Lower leg skin (tissue), 4 donors: Measurements from ENCODE around the gene RAB5B. TPM values are rescaled to one million over a fixed set of nuclear protein-coding genes. Genes with fewer than 3 reads are reported as not detected.
A peak's percentile ranks its signal among the peaks of the same experiment; 100 is the strongest.

Experiments used
- DNase-seq, 2 donors: peaks; one replicate each; pipeline ENCODE4 v3.0.0-alpha.2; 2019; ENCODE audit warnings: low spot score in 2 of 2
- H3K4me3 ChIP-seq: fragments of 200-600 bp; sonication (generic); 2 replicates; pipeline ENCODE4 v1.5.1; 2017; ENCODE audit warnings: mild to moderate bottlenecking, low read depth; ENCODE audit not compliant: poor library complexity, severe bottlenecking
- POLR2A ChIP-seq, 2 donors: fragments of 450-650 bp; IDR thresholded peaks; one replicate each; pipeline ENCODE4 v1.6.1; 2016 to 2017; ENCODE audit warnings: antibody characterized with exemption in 2 of 2, mild to moderate bottlenecking in 1 of 2, moderate library complexity in 1 of 2
- WGBS, 2 donors: methylation state at CpG; one replicate each; pipeline ENCODE4 v1.1.5; 2018; 5-methylcytosine and 5-hydroxymethylcytosine counted together
- intact Hi-C: fragments of 100-400 bp; cut with DNase I; formaldehyde crosslinking; loops from one replicate; pipeline ENCODE4 v1.15.0; 2023; ENCODE audit warnings: low total_unique reads
- total RNA-seq, 4 donors: library from RNA; depleted of rRNA; stranded (reverse); fragments of >200 nt; gene quantifications; one replicate each; pipeline ENCODE4 v1.1.0, GENCODE V29; 2016
- TF ChIP-seq, protein P1 (sequence below), 3 donors: fragments of 450-650 bp; IDR thresholded peaks; one replicate each; pipeline ENCODE4 v1.5.1; 2016; ENCODE audit warnings: antibody characterized with exemption in 3 of 3, mild to moderate bottlenecking in 3 of 3, moderate library complexity in 2 of 3

The RAB5B gene
- total RNA-seq, 4 donors from 2014 or later, result 96.9 to 141 (median 129) TPM

DNA sequence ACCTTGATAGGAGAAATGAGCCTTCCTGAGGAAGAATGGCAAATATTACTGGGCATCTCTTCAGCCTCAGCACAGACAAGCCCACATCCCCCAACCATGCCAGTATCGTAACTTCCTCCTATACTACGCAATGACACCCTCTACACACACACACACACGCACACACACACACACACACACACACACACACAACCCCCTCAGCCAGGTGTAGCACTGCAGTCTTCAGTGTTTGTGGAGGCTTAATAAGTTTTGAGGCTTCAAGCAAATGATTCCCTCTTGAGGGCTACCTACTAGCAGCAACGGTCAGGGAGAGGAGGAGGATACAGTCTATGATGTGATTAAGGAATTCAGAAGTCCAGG is 41.3 kb upstream of the RAB5B start:
- intact Hi-C loops, result no loop called here
- TF ChIP-seq, protein P1, sequence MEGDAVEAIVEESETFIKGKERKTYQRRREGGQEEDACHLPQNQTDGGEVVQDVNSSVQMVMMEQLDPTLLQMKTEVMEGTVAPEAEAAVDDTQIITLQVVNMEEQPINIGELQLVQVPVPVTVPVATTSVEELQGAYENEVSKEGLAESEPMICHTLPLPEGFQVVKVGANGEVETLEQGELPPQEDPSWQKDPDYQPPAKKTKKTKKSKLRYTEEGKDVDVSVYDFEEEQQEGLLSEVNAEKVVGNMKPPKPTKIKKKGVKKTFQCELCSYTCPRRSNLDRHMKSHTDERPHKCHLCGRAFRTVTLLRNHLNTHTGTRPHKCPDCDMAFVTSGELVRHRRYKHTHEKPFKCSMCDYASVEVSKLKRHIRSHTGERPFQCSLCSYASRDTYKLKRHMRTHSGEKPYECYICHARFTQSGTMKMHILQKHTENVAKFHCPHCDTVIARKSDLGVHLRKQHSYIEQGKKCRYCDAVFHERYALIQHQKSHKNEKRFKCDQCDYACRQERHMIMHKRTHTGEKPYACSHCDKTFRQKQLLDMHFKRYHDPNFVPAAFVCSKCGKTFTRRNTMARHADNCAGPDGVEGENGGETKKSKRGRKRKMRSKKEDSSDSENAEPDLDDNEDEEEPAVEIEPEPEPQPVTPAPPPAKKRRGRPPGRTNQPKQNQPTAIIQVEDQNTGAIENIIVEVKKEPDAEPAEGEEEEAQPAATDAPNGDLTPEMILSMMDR (IDR thresholded peaks at IDR 0.05), result no peak
- no peak for TF ChIP-seq POLR2A (IDR thresholded peaks at IDR 0.05)
- 0 to 10% methylated on average over 4 of the region's 4 CpGs for WGBS, 2 donors
- peak in 1 of 2 donors; percentile 81 for DNase-seq
- H3K4me3 ChIP-seq, result peak overlapping the region; percentile 31

DNA sequence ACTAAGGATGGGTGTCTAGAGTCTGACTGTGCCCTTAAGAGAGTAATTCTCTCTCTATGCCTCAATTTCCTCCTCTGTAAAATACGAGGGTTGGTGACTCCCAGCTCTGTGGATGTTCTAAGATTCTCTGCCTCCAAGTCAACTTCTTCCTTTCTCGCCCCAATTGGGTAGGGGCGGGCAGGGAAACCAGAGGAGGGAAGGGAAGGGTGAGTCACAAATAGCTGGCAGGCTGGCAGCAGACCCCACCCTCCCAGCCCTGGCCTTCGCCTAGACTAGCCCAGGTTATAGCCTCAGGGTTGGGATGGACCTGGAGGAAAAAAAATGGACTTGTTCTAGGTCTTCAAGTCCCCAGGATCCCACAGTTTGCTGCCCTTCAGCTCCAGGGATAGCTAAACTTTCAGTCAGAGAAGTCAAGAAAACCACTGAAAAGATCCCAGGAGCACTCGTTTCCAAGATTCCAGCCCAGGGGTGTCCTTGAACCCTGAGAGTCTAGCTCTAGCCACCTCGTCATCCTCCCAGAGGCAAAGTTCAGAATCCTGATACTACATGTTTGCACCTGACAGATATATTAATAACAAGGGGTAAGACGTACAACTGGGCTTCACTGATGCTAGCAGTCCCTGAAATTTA is 40.6 kb upstream of the RAB5B start:
- intact Hi-C loops, result no loop called here
- no peak overlapping the region for H3K4me3 ChIP-seq
- TF ChIP-seq POLR2A (IDR thresholded peaks at IDR 0.05), result no peak
- TF ChIP-seq, protein P1 (IDR thresholded peaks at IDR 0.05), result no peak
- peak in 1 of 2 donors; percentile 87 for DNase-seq
- 27 to 35% methylated on average over 7 of the region's 7 CpGs for WGBS, 2 donors

DNA sequence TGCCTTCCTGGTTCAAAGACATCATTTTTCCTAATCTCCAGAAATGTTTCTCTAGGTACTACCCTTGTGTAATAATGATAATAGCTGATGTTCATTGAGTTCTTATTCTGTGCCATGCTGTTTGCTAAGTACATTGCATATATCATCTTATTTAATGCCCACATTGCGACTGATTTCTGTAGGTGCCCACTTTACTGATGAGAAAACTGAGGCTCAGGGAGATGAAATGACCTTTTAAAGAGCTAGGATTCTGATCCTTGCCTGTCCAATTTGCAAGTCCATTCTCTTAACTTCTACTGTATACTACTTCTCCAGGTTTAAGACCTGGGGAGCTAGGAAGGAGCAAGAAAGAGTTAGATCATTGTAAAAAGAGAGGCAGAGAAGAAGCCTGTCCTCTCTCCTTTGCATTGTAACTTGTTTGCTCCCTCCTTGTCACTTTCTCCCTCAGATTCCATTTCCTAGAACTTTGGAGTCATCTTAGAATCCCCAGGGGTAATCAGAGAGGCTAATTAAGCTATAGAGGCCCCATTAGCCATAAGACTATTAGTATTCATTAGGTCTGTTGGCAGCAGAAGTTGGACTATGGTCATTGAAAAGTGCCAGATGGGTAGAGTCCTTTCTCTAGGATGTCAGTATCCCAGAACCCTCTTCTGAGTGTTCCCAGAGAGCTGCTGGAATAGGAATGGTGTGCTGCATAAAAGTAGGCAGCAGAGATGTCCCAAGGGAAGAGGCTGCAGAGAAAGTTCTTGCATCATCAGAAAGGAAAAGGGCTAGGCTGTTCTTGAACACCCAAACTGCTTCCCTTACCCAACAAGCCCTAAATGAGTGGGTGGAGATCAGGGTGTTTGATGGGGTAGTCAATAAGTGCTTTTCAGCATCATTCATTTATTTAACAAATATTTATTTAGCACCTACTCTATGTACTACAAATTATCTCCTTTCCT is 39.8 kb upstream of the RAB5B start:
- 77 to 89% methylated on average over 1 of the region's 1 CpG for WGBS, 2 donors
- no peak overlapping the region for H3K4me3 ChIP-seq
- intact Hi-C loops, result no loop called here

DNA sequence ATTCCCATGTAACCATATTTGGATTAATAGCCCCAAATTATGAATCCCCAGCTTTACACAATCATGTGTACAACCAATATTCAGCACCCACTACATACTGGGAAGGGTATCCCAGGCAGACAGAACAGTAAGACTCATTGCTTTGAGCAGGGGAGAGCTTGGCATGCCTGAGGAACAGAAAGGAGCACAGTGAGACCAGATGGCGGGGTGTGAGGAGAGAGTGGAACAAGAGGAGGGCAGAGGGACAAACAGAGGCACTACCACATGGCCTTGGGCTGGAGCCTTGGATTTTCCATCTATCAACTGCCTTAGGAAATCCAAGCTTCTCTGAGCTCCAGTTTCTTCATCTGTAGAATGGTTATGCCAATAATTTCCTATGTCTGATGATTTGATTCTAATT is 39.1 kb upstream of the RAB5B start:
- DNase-seq, result no peak
- WGBS, 2 donors, result 75 to 78% methylated on average over 1 of the region's 1 CpG
- TF ChIP-seq, protein P1 (IDR thresholded peaks at IDR 0.05), result no peak
- TF ChIP-seq POLR2A (IDR thresholded peaks at IDR 0.05), result no peak
- intact Hi-C loops, result no loop called here
- H3K4me3 ChIP-seq, result no peak overlapping the region

More for the DNA sequence above, 39.8 kb upstream of the RAB5B start:
- TF ChIP-seq, protein P1 (IDR thresholded peaks at IDR 0.05), result no peak
- TF ChIP-seq POLR2A (IDR thresholded peaks at IDR 0.05), result no peak
- DNase-seq, result peak in 1 of 2 donors; percentile 1

DNA sequence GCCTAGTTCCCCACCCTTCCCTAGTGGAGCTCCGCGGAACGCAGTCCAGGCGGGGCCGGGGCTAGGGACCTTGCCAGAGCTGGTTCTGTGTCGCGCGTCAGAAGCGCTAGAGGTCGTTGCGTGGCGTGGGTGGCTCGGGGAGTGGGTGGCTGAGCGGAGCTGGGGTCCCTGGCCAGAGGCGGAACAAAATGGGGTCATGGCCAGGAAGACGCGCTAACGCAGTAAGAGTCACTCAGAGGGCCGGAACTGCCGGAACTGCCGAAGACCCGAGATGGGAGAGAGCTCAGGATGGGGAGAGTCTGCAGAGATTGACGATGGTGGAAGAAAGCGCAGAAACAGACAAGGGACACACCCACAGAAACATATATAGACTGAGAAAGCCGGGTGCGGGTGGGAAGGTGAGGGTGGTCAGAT is 38.1 kb upstream of the RAB5B start:
- no peak for TF ChIP-seq POLR2A (IDR thresholded peaks at IDR 0.05)
- TF ChIP-seq, protein P1 (IDR thresholded peaks at IDR 0.05), result no peak
- WGBS, 2 donors, result 24 to 47% methylated on average over 26 of the region's 26 CpGs
- intact Hi-C loops, result no loop called here
- DNase-seq, result peak in 1 of 2 donors; percentile 87
- no peak overlapping the region for H3K4me3 ChIP-seq
